GM12874 (cell line): ENCODE results near the gene CACNA2D1.

ENCODE experiments used
- CTCF ChIP-seq: IDR thresholded peaks from 2 replicates; pipeline ENCODE4 v1.5.1; 2011; ENCODE audit warnings: low read depth, mild to moderate bottlenecking, control low read depth, low read length, moderate library complexity; ENCODE audit not compliant: insufficient read depth

Gene CACNA2D1

GRCh38 chr7:82012453-82012852 lies 431.1 kb downstream of the CACNA2D1 start:
- TF ChIP-seq CTCF = no peak

GRCh38 chr7:82010416-82010815 lies 433.2 kb downstream of the CACNA2D1 start:
- no peak for TF ChIP-seq CTCF

GRCh38 chr7:82007315-82007714 lies 436.3 kb downstream of the CACNA2D1 start:
- TF ChIP-seq CTCF = no peak

GRCh38 chr7:82005056-82005455 lies 438.5 kb downstream of the CACNA2D1 start:
- TF ChIP-seq CTCF = no peak

GRCh38 chr7:81993186-81993585 lies 450.4 kb downstream of the CACNA2D1 start:
- no peak for TF ChIP-seq CTCF

GRCh38 chr7:81990395-81990794 lies 453.2 kb downstream of the CACNA2D1 start:
- TF ChIP-seq CTCF = no peak

- no peak for TF ChIP-seq CTCF
Measured at GRCh38 chr7:81986723-81987470, 456.7 kb downstream of the CACNA2D1 start.
